MCF 10A (cell line): ENCODE measurements around the gene RAD50. TPM values are rescaled to one million over a fixed set of nuclear protein-coding genes. Genes with fewer than 3 reads are reported as not detected.

Source experiments
- BruUV-seq: library from RNA; stranded (reverse); fragments of 400-500 nt; replicated peaks from 2 replicates; lab custom pipeline; 2021; lab: Mats Ljungman, UMichigan
- CTCF ChIA-PET: fragments of 300-600 bp; sonication (Branson Sonifier 250); formaldehyde crosslinking; extraction: SDS; loops from one replicate; lab custom pipeline; 2021; ENCODE audit warnings: antibody characterized with exemption, inconsistent platforms; lab: Yijun Ruan, JAX
- POLR2A ChIA-PET: fragments of 300-600, 350-650 bp; sonication (Branson Sonifier 250); formaldehyde crosslinking; extraction: SDS; loops from one replicate; lab custom pipeline; 2020; ENCODE audit warnings: antibody characterized with exemption, inconsistent platforms; lab: Yijun Ruan, JAX
- DNase-seq: peaks from one replicate; pipeline ENCODE4 v3.0.0-alpha.2; 2018; ENCODE audit not compliant: unreplicated experiment
- H3K27ac Mint-ChIP-seq: one replicate; pipeline ENCODE4 v1.8.0; 2022; ENCODE audit warnings: mild to moderate bottlenecking, low read depth, mixed read lengths; ENCODE audit not compliant: unreplicated experiment
- H3K27me3 Mint-ChIP-seq: one replicate; pipeline ENCODE4 v1.8.0; 2022; ENCODE audit warnings: mixed read lengths; ENCODE audit not compliant: insufficient read depth, unreplicated experiment
- H3K36me3 Mint-ChIP-seq: one replicate; pipeline ENCODE4 v1.8.0; 2022; ENCODE audit warnings: mild to moderate bottlenecking, moderate library complexity, mixed read lengths; ENCODE audit not compliant: insufficient read depth, unreplicated experiment
- H3K4me1 Mint-ChIP-seq: one replicate; pipeline ENCODE4 v1.8.0; 2022; ENCODE audit warnings: mixed read lengths; ENCODE audit not compliant: insufficient read depth, unreplicated experiment
- H3K4me3 Mint-ChIP-seq: one replicate; pipeline ENCODE4 v1.8.0; 2022; ENCODE audit warnings: mild to moderate bottlenecking, moderate library complexity, mixed read lengths; ENCODE audit not compliant: unreplicated experiment
- H3K9me3 Mint-ChIP-seq: one replicate; pipeline ENCODE4 v1.8.0; 2022; ENCODE audit warnings: mixed read lengths; ENCODE audit not compliant: unreplicated experiment
- CTCF ChIP-seq: fragments of 200-600 bp; IDR thresholded peaks from one replicate; pipeline ENCODE4 v1.8.0; 2022; ENCODE audit warnings: antibody characterized with exemption, mild to moderate bottlenecking; ENCODE audit not compliant: unreplicated experiment
- intact Hi-C: fragments of 100-400 bp; cut with micrococcal nuclease; formaldehyde crosslinking; loops from 2 replicates; pipeline ENCODE4 v1.14.1; 2022
- total RNA-seq: library from RNA; stranded (reverse); gene quantifications from 2 replicates; pipeline ENCODE4 v1.2.3, GENCODE V29; 2022

RAD50 gene
- total RNA-seq, 1 experiment from 2014 or later = 145 TPM

GRCh38 chr5:132692632-132692967, 135.8 kb downstream of the RAD50 start:
- CTCF ChIA-PET = no interaction called here
- no peak for TF ChIP-seq CTCF
- POLR2A ChIA-PET = no interaction called here
- H3K36me3 Mint-ChIP-seq = peaks cover 11% of the 10 kb centered on the region
- DNase-seq = no peak
- H3K27ac Mint-ChIP-seq = no peak overlapping the region
- no TSS peak for BruUV-seq
- intact Hi-C loops = no loop called here
- peaks cover 6% of the 10 kb centered on the region for H3K4me1 Mint-ChIP-seq
- H3K4me3 Mint-ChIP-seq = no peak overlapping the region
- H3K27me3 Mint-ChIP-seq = no peaks in the 10 kb centered on the region
- peaks cover 8% of the 10 kb centered on the region for H3K9me3 Mint-ChIP-seq

Other genes starting within 250 kb of the RAD50 start
- gene SLC22A5, start 187.3 kb upstream of the RAD50 start, total RNA-seq = 122 and 167 TPM in 2 replicates
- gene IRF1, start 66.2 kb upstream of the RAD50 start, total RNA-seq = 18.7 and 23.0 TPM in 2 replicates
- not detected in 2 replicates for gene IL5, start 13.5 kb upstream of the RAD50 start, total RNA-seq
- gene IL13, start 101.2 kb downstream of the RAD50 start, total RNA-seq = not detected in 2 replicates
- not detected in 2 replicates for gene IL4, start 117.0 kb downstream of the RAD50 start, total RNA-seq
- gene KIF3A, start 180.6 kb downstream of the RAD50 start, total RNA-seq = 23.9 and 31.5 TPM in 2 replicates
- 0.12 and 0.16 TPM in 2 replicates for gene CCNI2, start 190.4 kb downstream of the RAD50 start, total RNA-seq
- gene SEPTIN8, start 220.3 kb downstream of the RAD50 start, total RNA-seq = 34.8 and 53.1 TPM in 2 replicates